SK-N-SH treated with all-trans-retinoic acid at 6 μM for 48 hours (cell line): ENCODE results near the gene SLC6A16.

Experiments
- ARNTL ChIP-seq: fragments of 450-650 bp; formaldehyde crosslinking; IDR thresholded peaks from 2 replicates; pipeline ENCODE4 v1.5.0; 2020; ENCODE audit warnings: low read depth, mild to moderate bottlenecking, moderate library complexity, borderline replicate concordance
- BACH2 ChIP-seq: fragments of 250-450 bp; sonication (Bioruptor Pico); IDR thresholded peaks from 2 replicates; pipeline ENCODE4 v1.9.0; 2021; ENCODE audit warnings: mild to moderate bottlenecking, borderline replicate concordance
- CSRNP3 ChIP-seq: fragments of 250-450 bp; sonication (Bioruptor Pico); IDR thresholded peaks from 2 replicates; pipeline ENCODE4 v1.5.1; 2021; ENCODE audit warnings: mild to moderate bottlenecking, moderate library complexity
- GLIS3 ChIP-seq: fragments of 250-450 bp; sonication (Bioruptor Pico); IDR thresholded peaks from 2 replicates; pipeline ENCODE4 v1.5.0; 2020; ENCODE audit warnings: mild to moderate bottlenecking, moderate library complexity
- ISL1 ChIP-seq: fragments of 250-450 bp; sonication (Bioruptor Pico); IDR thresholded peaks from 2 replicates; pipeline ENCODE4 v2.1.2; 2022; ENCODE audit warnings: mild to moderate bottlenecking, moderate library complexity
- OSR1 ChIP-seq: fragments of 250-450 bp; sonication (Bioruptor Pico); IDR thresholded peaks from 2 replicates; pipeline ENCODE4 v1.8.0; 2022; ENCODE audit warnings: moderate library complexity, mild to moderate bottlenecking, inconsistent platforms
- PATZ1 ChIP-seq: fragments of 250-450 bp; sonication (Bioruptor Pico); IDR thresholded peaks from 2 replicates; pipeline ENCODE4 v1.8.0; 2020; ENCODE audit warnings: mild to moderate bottlenecking, moderate library complexity, borderline replicate concordance
- PPARA ChIP-seq: fragments of 250-450 bp; sonication (Bioruptor Pico); IDR thresholded peaks from 2 replicates; pipeline ENCODE4 v1.5.0; 2020; ENCODE audit warnings: mild to moderate bottlenecking, borderline replicate concordance
- TCF4 ChIP-seq: fragments of 250-450 bp; sonication (Bioruptor Pico); IDR thresholded peaks from 2 replicates; pipeline ENCODE4 v1.8.0; 2021; ENCODE audit warnings: mild to moderate bottlenecking, moderate library complexity, borderline replicate concordance
- ZFP3 ChIP-seq: fragments of 250-450 bp; sonication (Bioruptor Pico); IDR thresholded peaks from 2 replicates; pipeline ENCODE4 v1.5.0; 2020; ENCODE audit warnings: mild to moderate bottlenecking, moderate library complexity
- ZFP30 ChIP-seq: fragments of 450-650 bp; formaldehyde crosslinking; IDR thresholded peaks from 2 replicates; pipeline ENCODE4 v1.5.0; 2022; ENCODE audit warnings: mild to moderate bottlenecking, moderate library complexity
- ZNF565 ChIP-seq: fragments of 450-650 bp; formaldehyde crosslinking; conservative IDR thresholded peaks from 2 replicates; pipeline ENCODE4 v1.5.0; 2020; ENCODE audit warnings: low read depth, mild to moderate bottlenecking, moderate library complexity
- TF ChIP-seq, protein P1 (sequence below): fragments of 250-450 bp; sonication (Bioruptor Pico); IDR thresholded peaks from 2 replicates; pipeline ENCODE4 v1.5.1; 2020; ENCODE audit warnings: low read depth, mild to moderate bottlenecking, moderate library complexity
- TF ChIP-seq, protein P2 (sequence below): fragments of 250-450 bp; sonication (Bioruptor Pico); IDR thresholded peaks from 2 replicates; pipeline ENCODE4 v1.5.0; 2020; ENCODE audit warnings: mild to moderate bottlenecking, moderate library complexity

DNA sequence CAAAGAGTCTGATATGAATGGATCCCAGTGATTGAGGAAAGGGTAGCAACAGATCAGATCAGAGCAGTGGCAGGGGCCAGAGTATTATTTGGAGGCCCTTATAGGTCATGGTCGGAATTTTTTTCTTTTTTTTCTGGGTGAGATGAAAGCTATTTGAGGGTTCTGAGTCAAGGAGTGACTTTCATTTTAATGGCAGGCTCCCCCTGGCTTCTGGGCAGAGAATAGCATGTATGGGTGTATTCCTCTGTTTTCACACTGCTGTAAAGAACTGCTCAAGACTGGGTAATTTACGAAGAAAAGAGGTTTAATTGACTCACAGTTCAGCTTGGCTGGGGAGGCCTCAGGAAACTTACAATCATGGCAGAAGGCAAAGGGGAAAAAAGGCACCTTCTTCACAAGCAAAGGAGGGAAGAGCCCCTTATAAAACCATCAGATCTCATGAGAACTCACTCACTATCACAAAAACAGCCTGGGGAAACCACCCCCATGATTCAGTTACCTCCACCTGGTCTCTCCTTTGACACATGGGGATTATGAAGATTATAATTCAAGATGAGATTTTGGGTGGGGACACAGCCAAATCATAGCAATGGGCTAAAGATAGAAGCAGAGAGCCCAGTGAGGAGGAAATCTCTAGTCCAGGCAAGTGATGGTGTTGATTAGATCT, 3.0 kb upstream of the SLC6A16 start:
- TF ChIP-seq BACH2 (no peak), PPARA (CRISPR knock-in tag) (no peak), ZFP30 (CRISPR knock-in tag) (no peak), PATZ1 (CRISPR knock-in tag) (no peak), TCF4 (CRISPR knock-in tag) (no peak), GLIS3 (CRISPR knock-in tag) (no peak), OSR1 (CRISPR knock-in tag) (no peak), ZFP3 (no peak), ZNF565 (no peak), ISL1 (no peak), ARNTL (CRISPR knock-in tag) (no peak), CSRNP3 (CRISPR knock-in tag) (no peak)
- TF ChIP-seq, protein P1, sequence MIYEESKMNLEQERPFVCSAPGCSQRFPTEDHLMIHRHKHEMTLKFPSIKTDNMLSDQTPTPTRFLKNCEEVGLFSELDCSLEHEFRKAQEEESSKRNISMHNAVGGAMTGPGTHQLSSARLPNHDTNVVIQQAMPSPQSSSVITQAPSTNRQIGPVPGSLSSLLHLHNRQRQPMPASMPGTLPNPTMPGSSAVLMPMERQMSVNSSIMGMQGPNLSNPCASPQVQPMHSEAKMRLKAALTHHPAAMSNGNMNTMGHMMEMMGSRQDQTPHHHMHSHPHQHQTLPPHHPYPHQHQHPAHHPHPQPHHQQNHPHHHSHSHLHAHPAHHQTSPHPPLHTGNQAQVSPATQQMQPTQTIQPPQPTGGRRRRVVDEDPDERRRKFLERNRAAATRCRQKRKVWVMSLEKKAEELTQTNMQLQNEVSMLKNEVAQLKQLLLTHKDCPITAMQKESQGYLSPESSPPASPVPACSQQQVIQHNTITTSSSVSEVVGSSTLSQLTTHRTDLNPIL = no peak
- TF ChIP-seq, protein P2, sequence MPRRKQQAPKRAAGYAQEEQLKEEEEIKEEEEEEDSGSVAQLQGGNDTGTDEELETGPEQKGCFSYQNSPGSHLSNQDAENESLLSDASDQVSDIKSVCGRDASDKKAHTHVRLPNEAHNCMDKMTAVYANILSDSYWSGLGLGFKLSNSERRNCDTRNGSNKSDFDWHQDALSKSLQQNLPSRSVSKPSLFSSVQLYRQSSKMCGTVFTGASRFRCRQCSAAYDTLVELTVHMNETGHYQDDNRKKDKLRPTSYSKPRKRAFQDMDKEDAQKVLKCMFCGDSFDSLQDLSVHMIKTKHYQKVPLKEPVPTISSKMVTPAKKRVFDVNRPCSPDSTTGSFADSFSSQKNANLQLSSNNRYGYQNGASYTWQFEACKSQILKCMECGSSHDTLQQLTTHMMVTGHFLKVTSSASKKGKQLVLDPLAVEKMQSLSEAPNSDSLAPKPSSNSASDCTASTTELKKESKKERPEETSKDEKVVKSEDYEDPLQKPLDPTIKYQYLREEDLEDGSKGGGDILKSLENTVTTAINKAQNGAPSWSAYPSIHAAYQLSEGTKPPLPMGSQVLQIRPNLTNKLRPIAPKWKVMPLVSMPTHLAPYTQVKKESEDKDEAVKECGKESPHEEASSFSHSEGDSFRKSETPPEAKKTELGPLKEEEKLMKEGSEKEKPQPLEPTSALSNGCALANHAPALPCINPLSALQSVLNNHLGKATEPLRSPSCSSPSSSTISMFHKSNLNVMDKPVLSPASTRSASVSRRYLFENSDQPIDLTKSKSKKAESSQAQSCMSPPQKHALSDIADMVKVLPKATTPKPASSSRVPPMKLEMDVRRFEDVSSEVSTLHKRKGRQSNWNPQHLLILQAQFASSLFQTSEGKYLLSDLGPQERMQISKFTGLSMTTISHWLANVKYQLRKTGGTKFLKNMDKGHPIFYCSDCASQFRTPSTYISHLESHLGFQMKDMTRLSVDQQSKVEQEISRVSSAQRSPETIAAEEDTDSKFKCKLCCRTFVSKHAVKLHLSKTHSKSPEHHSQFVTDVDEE (CRISPR knock-in tag) = no peak
